ENCODE data around the gene SLC22A12. TPM values are rescaled to one million over a fixed set of nuclear protein-coding genes. Genes with fewer than 3 reads are reported as not detected.

Gene SLC22A12
- polyA plus RNA-seq, 4 donors = 0.16 TPM; not detected in 3

- DNase-seq (no peak), FAIRE-seq (no peak)
- H3K4me3 ChIP-seq (ENCODE audit: low read depth in 1 of 3, low read length in 3 of 3) = no peak overlapping the region
- H3K27me3 ChIP-seq (ENCODE audit: control insufficient read depth in 3 of 3, insufficient read depth in 3 of 3, low read length in 3 of 3) = peaks cover 0 to 4% (median 2%) of the 10 kb centered on the region in 3 donors
- peaks cover 0 to 9% of the 10 kb centered on the region in 2 donors for H3K9me3 ChIP-seq (ENCODE audit: control insufficient read depth in 2 of 2, insufficient read depth in 1 of 2, low read depth in 1 of 2, low read length in 1 of 2)
- H3K4me1 ChIP-seq (ENCODE audit: control insufficient read depth in 3 of 3, insufficient read depth in 2 of 3, low read depth in 1 of 3, low read length in 2 of 3) = peaks cover 0 to 7% (median 0%) of the 10 kb centered on the region in 3 donors
- no peaks in the 10 kb centered on the region for H3K36me3 ChIP-seq (ENCODE audit: control insufficient read depth in 3 of 3, insufficient read depth in 2 of 3, low read depth in 1 of 3, low read length in 3 of 3)
- H3K27ac ChIP-seq (ENCODE audit: low read depth in 1 of 3, low read length in 2 of 3) = no peak overlapping the region
These were observed 4.7 kb upstream of the SLC22A12 start for GRCh38 chr11:64586366-64586765.

- Histone ChIP-seq H3K4me1 (ENCODE audit: control insufficient read depth in 3 of 3, insufficient read depth in 2 of 3, low read depth in 1 of 3, low read length in 2 of 3) (peaks cover 0 to 8% (median 0%) of the 10 kb centered on the region in 3 donors), H3K36me3 (ENCODE audit: control insufficient read depth in 3 of 3, insufficient read depth in 2 of 3, low read depth in 1 of 3, low read length in 3 of 3) (no peaks in the 10 kb centered on the region), H3K4me3 (ENCODE audit: low read depth in 1 of 3, low read length in 3 of 3) (no peak overlapping the region), H3K27me3 (ENCODE audit: control insufficient read depth in 3 of 3, insufficient read depth in 3 of 3, low read length in 3 of 3) (peaks cover 0 to 4% (median 2%) of the 10 kb centered on the region in 3 donors), H3K27ac (ENCODE audit: low read depth in 1 of 3, low read length in 2 of 3) (no peak overlapping the region), H3K9me3 (ENCODE audit: control insufficient read depth in 2 of 2, insufficient read depth in 1 of 2, low read depth in 1 of 2, low read length in 1 of 2) (peaks cover 0 to 9% of the 10 kb centered on the region in 2 donors)
- WGBS, 3 donors = 90 to 93% (median 91%) methylated on average over 2 of the region's 2 CpGs
- no peak for DNase-seq
- FAIRE-seq = no peak
These were observed 2.3 kb upstream of the SLC22A12 start for GRCh38 chr11:64588701-64589100.

GRCh38 chr11:64591257-64592233 is 525 bp downstream of the SLC22A12 start:
- H3K27ac ChIP-seq (ENCODE audit: low read depth in 1 of 3, low read length in 2 of 3) = no peak overlapping the region
- 79 to 85% (median 85%) methylated on average over 32 to 36 of the region's 36 CpGs for WGBS, 3 donors
- peaks cover 0 to 9% of the 10 kb centered on the region in 2 donors for H3K9me3 ChIP-seq (ENCODE audit: control insufficient read depth in 2 of 2, insufficient read depth in 1 of 2, low read depth in 1 of 2, low read length in 1 of 2)
- FAIRE-seq (no peak), DNase-seq (no peak)
- no peaks in the 10 kb centered on the region for H3K27me3 ChIP-seq (ENCODE audit: control insufficient read depth in 3 of 3, insufficient read depth in 3 of 3, low read length in 3 of 3)
- no peak overlapping the region for H3K4me3 ChIP-seq (ENCODE audit: low read depth in 1 of 3, low read length in 3 of 3)
- H3K36me3 ChIP-seq (ENCODE audit: control insufficient read depth in 3 of 3, insufficient read depth in 2 of 3, low read depth in 1 of 3, low read length in 3 of 3) = no peaks in the 10 kb centered on the region
- peaks cover 0 to 8% (median 0%) of the 10 kb centered on the region in 3 donors for H3K4me1 ChIP-seq (ENCODE audit: control insufficient read depth in 3 of 3, insufficient read depth in 2 of 3, low read depth in 1 of 3, low read length in 2 of 3)

GRCh38 chr11:64592234-64592615 is 1.2 kb downstream of the SLC22A12 start:
- H3K4me3 ChIP-seq (ENCODE audit: low read depth in 1 of 3, low read length in 3 of 3) = no peak overlapping the region
- peaks cover 0 to 7% of the 10 kb centered on the region in 2 donors for H3K9me3 ChIP-seq (ENCODE audit: control insufficient read depth in 2 of 2, insufficient read depth in 1 of 2, low read depth in 1 of 2, low read length in 1 of 2)
- H3K4me1 ChIP-seq (ENCODE audit: control insufficient read depth in 3 of 3, insufficient read depth in 2 of 3, low read depth in 1 of 3, low read length in 2 of 3) = peaks cover 0 to 8% (median 0%) of the 10 kb centered on the region in 3 donors
- FAIRE-seq = no peak
- WGBS, 3 donors = 85 to 86% (median 85%) methylated on average over 3 of the region's 3 CpGs
- H3K36me3 ChIP-seq (ENCODE audit: control insufficient read depth in 3 of 3, insufficient read depth in 2 of 3, low read depth in 1 of 3, low read length in 3 of 3) = no peaks in the 10 kb centered on the region
- no peak for DNase-seq
- H3K27me3 ChIP-seq (ENCODE audit: control insufficient read depth in 3 of 3, insufficient read depth in 3 of 3, low read length in 3 of 3) = no peaks in the 10 kb centered on the region
- H3K27ac ChIP-seq (ENCODE audit: low read depth in 1 of 3, low read length in 2 of 3) = no peak overlapping the region

- Histone ChIP-seq H3K27me3 (ENCODE audit: control insufficient read depth in 3 of 3, insufficient read depth in 3 of 3, low read length in 3 of 3) (no peaks in the 10 kb centered on the region), H3K27ac (ENCODE audit: low read depth in 1 of 3, low read length in 2 of 3) (no peak overlapping the region), H3K9me3 (ENCODE audit: control insufficient read depth in 2 of 2, insufficient read depth in 1 of 2, low read depth in 1 of 2, low read length in 1 of 2) (peaks cover 0 to 3% of the 10 kb centered on the region in 2 donors), H3K4me3 (ENCODE audit: low read depth in 1 of 3, low read length in 3 of 3) (no peak overlapping the region), H3K36me3 (ENCODE audit: control insufficient read depth in 3 of 3, insufficient read depth in 2 of 3, low read depth in 1 of 3, low read length in 3 of 3) (no peaks in the 10 kb centered on the region), H3K4me1 (ENCODE audit: control insufficient read depth in 3 of 3, insufficient read depth in 2 of 3, low read depth in 1 of 3, low read length in 2 of 3) (peaks cover 0 to 8% (median 0%) of the 10 kb centered on the region in 3 donors)
- FAIRE-seq = no peak
- DNase-seq = no peak
- WGBS, 3 donors = 82 to 88% (median 88%) methylated on average over 9 of the region's 9 CpGs
These were observed 1.6 kb downstream of the SLC22A12 start for GRCh38 chr11:64592656-64593055.

GRCh38 chr11:64593156-64594105 is 2.4 kb downstream of the SLC22A12 start:
- Histone ChIP-seq H3K4me3 (ENCODE audit: low read depth in 1 of 3, low read length in 3 of 3) (no peak overlapping the region), H3K36me3 (ENCODE audit: control insufficient read depth in 3 of 3, insufficient read depth in 2 of 3, low read depth in 1 of 3, low read length in 3 of 3) (no peaks in the 10 kb centered on the region), H3K27ac (ENCODE audit: low read depth in 1 of 3, low read length in 2 of 3) (no peak overlapping the region), H3K27me3 (ENCODE audit: control insufficient read depth in 3 of 3, insufficient read depth in 3 of 3, low read length in 3 of 3) (peaks cover 0 to 2% (median 0%) of the 10 kb centered on the region in 3 donors), H3K4me1 (ENCODE audit: control insufficient read depth in 3 of 3, insufficient read depth in 2 of 3, low read depth in 1 of 3, low read length in 2 of 3) (peaks cover 0 to 8% (median 0%) of the 10 kb centered on the region in 3 donors), H3K9me3 (ENCODE audit: control insufficient read depth in 2 of 2, insufficient read depth in 1 of 2, low read depth in 1 of 2, low read length in 1 of 2) (no peaks in the 10 kb centered on the region)
- DNase-seq (no peak), FAIRE-seq (no peak)
- WGBS, 3 donors = 86 to 88% (median 87%) methylated on average over 32 of the region's 32 CpGs

GRCh38 chr11:64594159-64594939 is 3.3 kb downstream of the SLC22A12 start:
- WGBS, 3 donors = 89 to 92% (median 91%) methylated on average over 14 of the region's 14 CpGs
- FAIRE-seq = no peak
- Histone ChIP-seq H3K27me3 (ENCODE audit: control insufficient read depth in 3 of 3, insufficient read depth in 3 of 3, low read length in 3 of 3) (peaks cover 0 to 3% (median 0%) of the 10 kb centered on the region in 3 donors), H3K36me3 (ENCODE audit: control insufficient read depth in 3 of 3, insufficient read depth in 2 of 3, low read depth in 1 of 3, low read length in 3 of 3) (no peaks in the 10 kb centered on the region), H3K27ac (ENCODE audit: low read depth in 1 of 3, low read length in 2 of 3) (no peak overlapping the region), H3K4me1 (ENCODE audit: control insufficient read depth in 3 of 3, insufficient read depth in 2 of 3, low read depth in 1 of 3, low read length in 2 of 3) (peaks cover 0 to 8% (median 0%) of the 10 kb centered on the region in 3 donors), H3K4me3 (ENCODE audit: low read depth in 1 of 3, low read length in 3 of 3) (no peak overlapping the region), H3K9me3 (ENCODE audit: control insufficient read depth in 2 of 2, insufficient read depth in 1 of 2, low read depth in 1 of 2, low read length in 1 of 2) (no peaks in the 10 kb centered on the region)
- no peak for DNase-seq

Measured in small intestine (tissue), 7 donors.